Left ventricle myocardium inferior (tissue), 1 donor: ENCODE results near the gene ERCC8. TPM values are rescaled to one million over a fixed set of nuclear protein-coding genes. Genes with fewer than 3 reads are reported as not detected.

Experiments
- DNase-seq: peaks from one replicate; pipeline ENCODE4 v3.0.0-alpha.2; 2020
- H3K27ac ChIP-seq: fragments of 200-600 bp; replicated peaks from 2 replicates; pipeline ENCODE4 v1.8.0; 2021
- H3K27me3 ChIP-seq: fragments of 200-600 bp; 2 replicates; pipeline ENCODE4 v1.8.0; 2021; ENCODE audit warnings: low read depth
- H3K36me3 ChIP-seq: fragments of 200-600 bp; 2 replicates; pipeline ENCODE4 v1.8.0; 2021
- H3K4me1 ChIP-seq: fragments of 200-600 bp; 2 replicates; pipeline ENCODE4 v1.8.0; 2021
- H3K4me3 ChIP-seq: fragments of 200-600 bp; 2 replicates; pipeline ENCODE4 v1.8.0; 2021; ENCODE audit warnings: mild to moderate bottlenecking, moderate library complexity
- H3K9me3 ChIP-seq: fragments of 200-600 bp; replicated peaks from 2 replicates; pipeline ENCODE4 v1.8.0; 2021
- intact Hi-C: fragments of 100-400 bp; cut with micrococcal nuclease; formaldehyde crosslinking; loops from one replicate; pipeline ENCODE4 v1.11.0; 2022
- total RNA-seq: library from RNA; stranded (reverse); fragmentation: NEBNext Ultra II Directional; extraction: Animal tissue kit (Norgen Biotek cat#: 25700); gene quantifications from one replicate; pipeline ENCODE4 v1.2.1, GENCODE V29; 2021
- TF ChIP-seq, protein P1 (sequence below): fragments of 200-600 bp; IDR thresholded peaks from 2 replicates; pipeline ENCODE4 v1.8.0; 2021; ENCODE audit warnings: antibody characterized with exemption, mild to moderate bottlenecking, borderline replicate concordance
- donor health status: DM: no; HTN: yes; CAD: no; lungs with severe emphysema.

The ERCC8 gene
- total RNA-seq, 1 donor from 2014 or later = 5.9 TPM

DNA sequence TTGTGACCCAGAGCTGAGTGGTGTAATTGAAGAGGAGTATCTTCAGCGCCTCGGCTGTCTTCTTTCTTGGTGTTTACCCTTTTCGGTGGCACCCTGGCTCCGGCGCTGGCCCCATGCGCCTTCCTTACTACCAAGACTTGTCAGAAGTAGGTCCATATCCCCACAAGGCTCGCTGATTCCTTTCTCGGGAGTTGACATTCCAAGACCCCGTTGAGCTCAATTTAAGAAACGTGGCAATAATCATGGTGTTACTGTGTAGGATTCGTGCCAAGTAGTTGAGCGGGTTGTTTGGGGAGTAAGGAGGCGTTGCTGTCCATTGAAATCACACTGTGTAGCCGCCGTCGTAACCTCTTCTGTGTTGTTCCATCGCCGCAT, 930 bp upstream of the ERCC8 start:
- Histone ChIP-seq H3K4me1 (peaks cover 47% of the 10 kb centered on the region), H3K27me3 (no peaks in the 10 kb centered on the region), H3K4me3 (peak overlapping the region; percentile 91), H3K9me3 (no peaks in the 10 kb centered on the region), H3K27ac (peak overlapping the region; percentile 86), H3K36me3 (peaks cover 4% of the 10 kb centered on the region)
- intact Hi-C loops = no loop called here
- no peak for DNase-seq
- TF ChIP-seq, protein P1, sequence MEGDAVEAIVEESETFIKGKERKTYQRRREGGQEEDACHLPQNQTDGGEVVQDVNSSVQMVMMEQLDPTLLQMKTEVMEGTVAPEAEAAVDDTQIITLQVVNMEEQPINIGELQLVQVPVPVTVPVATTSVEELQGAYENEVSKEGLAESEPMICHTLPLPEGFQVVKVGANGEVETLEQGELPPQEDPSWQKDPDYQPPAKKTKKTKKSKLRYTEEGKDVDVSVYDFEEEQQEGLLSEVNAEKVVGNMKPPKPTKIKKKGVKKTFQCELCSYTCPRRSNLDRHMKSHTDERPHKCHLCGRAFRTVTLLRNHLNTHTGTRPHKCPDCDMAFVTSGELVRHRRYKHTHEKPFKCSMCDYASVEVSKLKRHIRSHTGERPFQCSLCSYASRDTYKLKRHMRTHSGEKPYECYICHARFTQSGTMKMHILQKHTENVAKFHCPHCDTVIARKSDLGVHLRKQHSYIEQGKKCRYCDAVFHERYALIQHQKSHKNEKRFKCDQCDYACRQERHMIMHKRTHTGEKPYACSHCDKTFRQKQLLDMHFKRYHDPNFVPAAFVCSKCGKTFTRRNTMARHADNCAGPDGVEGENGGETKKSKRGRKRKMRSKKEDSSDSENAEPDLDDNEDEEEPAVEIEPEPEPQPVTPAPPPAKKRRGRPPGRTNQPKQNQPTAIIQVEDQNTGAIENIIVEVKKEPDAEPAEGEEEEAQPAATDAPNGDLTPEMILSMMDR = no peak

DNA sequence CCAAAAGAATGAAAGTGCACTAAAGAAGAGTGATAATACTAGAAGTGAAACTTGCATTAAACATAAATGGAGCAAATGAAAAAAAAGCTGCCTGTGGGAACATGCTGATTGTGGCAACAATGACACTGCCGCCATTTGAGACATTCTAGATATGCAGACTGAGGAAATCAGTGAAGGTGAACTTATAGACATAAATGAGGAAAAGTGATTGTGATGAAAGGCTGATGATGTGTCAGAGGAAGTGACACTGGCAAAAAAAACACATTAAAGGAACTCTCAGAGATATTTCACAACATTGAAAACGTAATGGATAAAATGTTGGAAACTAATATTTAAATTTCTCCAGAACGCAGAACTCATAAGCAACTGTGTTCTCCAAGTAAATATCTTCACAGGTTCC, 1.2 kb downstream of the ERCC8 start:
- no peaks in the 10 kb centered on the region for H3K9me3 ChIP-seq
- DNase-seq = no peak
- TF ChIP-seq, protein P1 = no peak
- H3K36me3 ChIP-seq = peaks cover 9% of the 10 kb centered on the region
- H3K4me3 ChIP-seq = peak overlapping the region; percentile 91
- intact Hi-C loops = no loop called here
- H3K27ac ChIP-seq = peak overlapping the region; percentile 86
- no peaks in the 10 kb centered on the region for H3K27me3 ChIP-seq
- H3K4me1 ChIP-seq = peaks cover 47% of the 10 kb centered on the region

DNA sequence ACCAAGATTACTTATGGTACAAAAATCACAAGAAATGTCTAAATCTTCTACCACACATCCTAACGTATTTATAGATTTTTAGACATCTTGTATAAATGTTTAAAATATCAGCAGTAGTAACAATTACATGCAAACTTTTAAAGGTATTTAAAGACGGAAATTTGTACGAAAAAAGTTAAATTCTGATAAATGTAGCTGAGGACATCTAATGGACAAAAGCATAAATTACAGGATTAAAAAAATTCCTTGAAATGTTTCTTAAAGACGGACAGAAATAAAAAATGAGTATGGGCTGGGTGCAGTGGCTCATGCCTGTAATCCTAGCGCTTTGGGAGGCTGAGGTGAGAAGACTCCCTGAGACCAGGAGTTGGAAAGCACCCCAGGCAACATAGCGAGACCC, 15.8 kb downstream of the ERCC8 start:
- TF ChIP-seq, protein P1 = no peak
- H3K27ac ChIP-seq = no peak overlapping the region
- no peak for DNase-seq
- H3K9me3 ChIP-seq = no peaks in the 10 kb centered on the region
- H3K36me3 ChIP-seq = peaks cover 38% of the 10 kb centered on the region
- intact Hi-C loops = no loop called here
- H3K4me1 ChIP-seq = peaks cover 5% of the 10 kb centered on the region
- H3K27me3 ChIP-seq = no peaks in the 10 kb centered on the region
- H3K4me3 ChIP-seq = no peak overlapping the region

DNA sequence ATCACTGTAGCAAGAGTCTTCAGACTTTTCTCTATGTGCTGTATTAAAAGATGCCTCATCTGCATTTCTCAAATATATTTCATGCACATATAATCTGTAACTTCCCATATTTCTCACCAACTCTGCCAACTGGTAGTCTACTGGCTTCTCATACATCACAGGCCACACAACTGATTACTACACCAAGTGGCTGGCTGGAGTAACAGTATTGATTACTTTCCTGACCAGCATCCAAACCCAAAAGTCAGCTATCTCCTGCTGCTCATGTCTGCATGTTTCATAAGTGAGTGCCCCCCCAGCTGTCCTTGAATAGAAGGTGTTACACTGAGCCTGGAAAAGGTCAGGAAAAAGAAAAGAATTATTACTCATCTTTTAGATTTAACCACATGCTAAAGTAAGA, 17.4 kb downstream of the ERCC8 start:
- TF ChIP-seq, protein P1 = no peak
- intact Hi-C loops = no loop called here
- no peak overlapping the region for H3K27ac ChIP-seq
- no peaks in the 10 kb centered on the region for H3K27me3 ChIP-seq
- H3K36me3 ChIP-seq = peaks cover 38% of the 10 kb centered on the region
- no peak overlapping the region for H3K4me3 ChIP-seq
- no peak for DNase-seq
- no peaks in the 10 kb centered on the region for H3K9me3 ChIP-seq
- H3K4me1 ChIP-seq = no peaks in the 10 kb centered on the region

DNA sequence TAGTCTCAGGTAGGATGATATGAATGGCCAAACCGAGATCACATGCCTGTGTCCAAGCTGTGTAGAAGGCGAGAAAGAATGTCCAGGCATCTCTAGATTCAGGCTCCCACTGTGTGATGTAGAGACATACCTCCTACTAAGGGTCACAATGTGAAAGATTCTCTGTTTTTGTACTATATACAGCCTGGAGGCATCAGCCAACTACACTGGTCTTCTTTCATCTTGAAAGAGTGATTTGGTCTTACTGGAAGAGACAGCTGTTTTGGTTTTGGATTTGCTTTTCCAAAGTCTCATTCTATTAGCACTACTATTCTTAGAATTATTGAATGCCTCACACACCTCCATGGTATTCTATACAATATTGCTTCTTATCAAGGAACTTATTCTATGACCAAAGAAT, 26.4 kb downstream of the ERCC8 start:
- no peak overlapping the region for H3K27ac ChIP-seq
- peaks cover 46% of the 10 kb centered on the region for H3K36me3 ChIP-seq
- intact Hi-C loops = no loop called here
- DNase-seq = no peak
- H3K4me1 ChIP-seq = no peaks in the 10 kb centered on the region
- TF ChIP-seq, protein P1 = no peak
- no peaks in the 10 kb centered on the region for H3K27me3 ChIP-seq
- H3K9me3 ChIP-seq = no peaks in the 10 kb centered on the region
- H3K4me3 ChIP-seq = no peak overlapping the region

DNA sequence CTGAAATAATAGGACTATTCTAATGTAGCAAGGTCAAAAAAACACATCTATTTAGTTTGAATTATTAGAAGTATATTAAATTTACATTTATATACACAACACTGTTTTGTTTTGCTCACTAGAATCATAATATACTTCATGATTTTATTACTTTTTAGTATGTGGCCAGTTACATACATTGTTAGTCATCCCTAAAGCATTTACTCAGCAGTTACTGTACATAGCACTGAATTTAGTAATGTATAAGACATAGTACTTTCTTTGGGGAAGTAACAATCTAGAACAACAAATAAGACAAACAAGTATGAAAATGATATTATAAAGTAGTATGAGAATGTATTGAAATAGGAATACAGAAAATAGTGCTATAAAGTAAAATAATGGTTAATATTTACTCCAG, 28.2 kb downstream of the ERCC8 start:
- H3K36me3 ChIP-seq = peaks cover 46% of the 10 kb centered on the region
- TF ChIP-seq, protein P1 = no peak
- DNase-seq = no peak
- no peak overlapping the region for H3K4me3 ChIP-seq
- H3K27ac ChIP-seq = no peak overlapping the region
- intact Hi-C loops = no loop called here
- H3K4me1 ChIP-seq = no peaks in the 10 kb centered on the region
- no peaks in the 10 kb centered on the region for H3K9me3 ChIP-seq
- H3K27me3 ChIP-seq = no peaks in the 10 kb centered on the region
